ENCODE data around the gene MT1E. TPM values are rescaled to one million over a fixed set of nuclear protein-coding genes. Genes with fewer than 3 reads are reported as not detected.

MT1E gene
- total and polyA plus RNA-seq, 2 of the 13 experiments (the other 11 are each of a cell fraction or from before 2014, with no cell fraction given) = 110 to 1,072 TPM

DNA sequence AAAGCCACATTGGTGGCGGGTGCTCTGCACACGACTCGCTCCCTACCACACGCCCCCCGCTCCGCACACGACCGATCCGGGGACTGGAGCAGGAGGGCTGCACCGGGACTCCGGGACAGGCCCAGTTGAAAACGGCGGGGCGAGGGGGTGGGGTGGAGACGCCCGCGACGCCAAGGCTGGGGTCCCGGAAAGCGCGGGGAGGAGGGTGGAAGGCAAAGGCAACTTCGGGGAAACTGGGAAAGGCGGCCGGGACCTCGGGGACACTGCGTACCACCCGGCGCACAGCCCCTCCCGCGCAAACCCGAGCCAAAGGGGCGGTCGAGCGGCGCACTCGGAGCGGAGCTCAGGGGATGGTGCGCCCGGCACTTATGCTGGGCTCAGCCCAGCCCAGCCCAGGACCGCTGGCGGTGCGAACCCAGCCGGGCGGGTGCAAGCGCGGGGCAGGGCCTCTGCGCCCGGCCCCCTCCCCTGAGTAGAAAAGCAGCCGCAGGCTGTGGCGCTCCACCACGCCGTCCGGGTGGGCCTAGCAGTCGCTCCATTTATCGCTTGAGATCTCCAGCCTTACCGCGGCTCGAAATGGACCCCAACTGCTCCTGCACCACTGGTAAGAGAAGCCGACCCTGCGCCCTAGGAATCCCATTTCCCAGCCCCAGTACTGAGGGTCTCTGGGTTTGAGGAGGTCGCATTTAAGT is 6.7 kb downstream of the MT1E start, which contains the start of gene MT1M:
Gene MT1M (plus strand): TSS at position 504 of the 692 bp plus-strand sequence. CDS start 73 bp downstream, at position 577.
- Histone ChIP-seq H3K4me2 (ENCODE audit: low read depth, low read length) (peak within 1 kb of the TSS; percentile 77), H4K20me1 (ENCODE audit: insufficient read depth, low read length) (no peaks in the 10 kb centered on the region), H3K27me3 (ENCODE audit: control insufficient read depth in 1 of 2, insufficient read depth in 2 of 2, low read length in 2 of 2) (peaks cover 8 to 83% of the 10 kb centered on the region in 2 experiments; a peak in 4 of 5 replicates), H3K27ac (ENCODE audit: extremely low read length, insufficient read depth, low read length) (no peak within 1 kb of the TSS), H3K9ac (ENCODE audit: insufficient read depth, low read depth, low read length) (peak within 1 kb of the TSS; percentile 7; the same call in 1 of the 2 replicates), H3K79me2 (ENCODE audit: insufficient read depth, low read length) (no peaks in the 10 kb centered on the region), H3K36me3 (replicated peaks in 1 of 2; ENCODE audit: control insufficient read depth in 1 of 2, insufficient read depth in 2 of 2, low read length in 2 of 2) (no peaks in the 10 kb centered on the region), H2AFZ (ENCODE audit: low read length) (no peak within 1 kb of the TSS), H3K9me3 (ENCODE audit: low read length) (no peaks in the 10 kb centered on the region), H3K4me3 (replicated peaks in 1 of 3; ENCODE audit: insufficient read depth in 1 of 3, low read depth in 2 of 3, low read length in 3 of 3) (peak within 1 kb of the TSS; percentile 41 to 73 (median 54); a peak in 4 of 6 replicates), H3K4me1 (ENCODE audit: insufficient read depth, low read length) (peaks cover 24% of the 10 kb centered on the region)
- FAIRE-seq (no peak), DNase-seq (ENCODE audit: low spot score) (no peak), ATAC-seq (peak; percentile 72)
- CTCF ChIA-PET (ENCODE audit: low intra/inter-chr PET ratio, low total read pairs) = no interaction called here
- BruUV-seq (replicated peaks) = no TSS peak
- intact Hi-C loops (cut with micrococcal nuclease; ENCODE audit: unreplicated experiment) = no loop called here
- POLR2A ChIA-PET = no interaction called here
- under 1% methylated on average over 21 of the region's 61 CpGs for WGBS (ENCODE audit: low lambda C conversion rate)
- in situ Hi-C loops (cut with HindIII; ENCODE audit: extremely low pct_ligation_motif_present, low pct_unique_long_range_greater_than_20kb) = no loop called here
- 0 out of 2 replicates have a peak, but pooled peaks have one; percentile 66 for TF ChIP-seq ZNF768 (CRISPR knock-in tag; IDR thresholded peaks at IDR 0.05)
- TF ChIP-seq RXRA (CRISPR knock-in tag; IDR thresholded peaks at IDR 0.05) = 0 out of 2 replicates have a peak, but pooled peaks have one; percentile 23
- TF ChIP-seq NFYB (CRISPR knock-in tag; IDR thresholded peaks at IDR 0.05) = no peak
- TF ChIP-seq DZIP1 (CRISPR knock-in tag; IDR thresholded peaks at IDR 0.05) = no peak
- TF ChIP-seq ZBTB44 (CRISPR knock-in tag; IDR thresholded peaks at IDR 0.05) = no peak
- TF ChIP-seq, protein P1, sequence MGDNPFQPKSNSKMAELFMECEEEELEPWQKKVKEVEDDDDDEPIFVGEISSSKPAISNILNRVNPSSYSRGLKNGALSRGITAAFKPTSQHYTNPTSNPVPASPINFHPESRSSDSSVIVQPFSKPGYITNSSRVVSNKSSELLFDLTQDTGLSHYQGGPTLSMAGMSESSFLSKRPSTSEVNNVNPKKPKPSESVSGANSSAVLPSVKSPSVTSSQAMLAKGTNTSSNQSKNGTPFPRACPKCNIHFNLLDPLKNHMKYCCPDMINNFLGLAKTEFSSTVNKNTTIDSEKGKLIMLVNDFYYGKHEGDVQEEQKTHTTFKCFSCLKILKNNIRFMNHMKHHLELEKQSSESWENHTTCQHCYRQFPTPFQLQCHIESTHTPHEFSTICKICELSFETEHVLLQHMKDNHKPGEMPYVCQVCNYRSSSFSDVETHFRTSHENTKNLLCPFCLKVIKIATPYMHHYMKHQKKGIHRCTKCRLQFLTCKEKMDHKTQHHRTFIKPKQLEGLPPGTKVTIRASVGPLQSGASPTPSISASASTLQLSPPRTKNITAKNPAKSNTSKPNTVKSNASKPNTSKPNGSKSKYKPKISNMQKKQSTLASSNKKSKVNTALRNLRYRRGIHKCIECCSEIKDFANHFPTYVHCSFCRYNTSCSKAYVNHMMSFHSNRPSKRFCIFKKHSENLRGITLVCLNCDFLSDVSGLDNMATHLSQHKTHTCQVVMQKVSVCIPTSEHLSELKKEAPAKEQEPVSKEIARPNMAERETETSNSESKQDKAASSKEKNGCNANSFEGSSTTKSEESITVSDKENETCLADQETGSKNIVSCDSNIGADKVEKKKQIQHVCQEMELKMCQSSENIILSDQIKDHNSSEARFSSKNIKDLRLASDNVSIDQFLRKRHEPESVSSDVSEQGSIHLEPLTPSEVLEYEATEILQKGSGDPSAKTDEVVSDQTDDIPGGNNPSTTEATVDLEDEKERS (CRISPR knock-in tag; IDR thresholded peaks at IDR 0.05) = no peak; the same call in 1 of the 2 replicates
- no peak for TF ChIP-seq MLXIP (CRISPR knock-in tag; IDR thresholded peaks at IDR 0.05; ENCODE audit: borderline replicate concordance)
- TF ChIP-seq, protein P2, sequence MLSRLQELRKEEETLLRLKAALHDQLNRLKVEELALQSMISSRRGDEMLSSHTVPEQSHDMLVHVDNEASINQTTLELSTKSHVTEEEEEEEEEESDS (CRISPR knock-in tag; IDR thresholded peaks at IDR 0.05; ENCODE audit: borderline replicate concordance) = no peak
- no peak for TF ChIP-seq ZNF83 (CRISPR knock-in tag; IDR thresholded peaks at IDR 0.05; ENCODE audit: borderline replicate concordance)
- TF ChIP-seq GZF1 (CRISPR knock-in tag; IDR thresholded peaks at IDR 0.05) = no peak
- TF ChIP-seq IRX3 (CRISPR knock-in tag; IDR thresholded peaks at IDR 0.05; ENCODE audit: borderline replicate concordance, low read depth) = no peak
- TF ChIP-seq ZNF180 (CRISPR knock-in tag; IDR thresholded peaks at IDR 0.05; ENCODE audit: borderline replicate concordance, low read depth) = no peak

Measured in HepG2 (cell line).